GM13976 (cell line): ENCODE measurements around the gene RIPK3.

ENCODE experiments used
- DNase-seq: peaks from one replicate; pipeline ENCODE4 v3.0.0; 2012; ENCODE audit warnings: low spot score
- CTCF ChIP-seq: IDR thresholded peaks from 2 replicates; pipeline ENCODE4 v1.5.1; 2012; ENCODE audit warnings: borderline replicate concordance, mild to moderate bottlenecking; ENCODE audit not compliant: insufficient read depth; ENCODE audit errors: extremely low read depth, missing control alignments, control extremely low read depth
- in situ Hi-C: fragments of 300-500 bp; cut with MboI; formaldehyde crosslinking; loops from one replicate; pipeline ENCODE4 v1.12.0; 2022; ENCODE audit warnings: low sequenced_read_pairs, mixed read lengths, inconsistent platforms; ENCODE audit not compliant: unreplicated experiment

RIPK3 gene

GRCh38 chr14:24312736-24313507, 26.9 kb downstream of the RIPK3 start:
- DNase-seq: no peak
- TF ChIP-seq CTCF: no peak
- in situ Hi-C loops: no loop called here

GRCh38 chr14:24311837-24312615, 27.8 kb downstream of the RIPK3 start:
- DNase-seq: no peak
- TF ChIP-seq CTCF: no peak

GRCh38 chr14:24310646-24311604, 28.9 kb downstream of the RIPK3 start, which contains the start of gene LTB4R:
TSS of gene LTB4R (plus strand) at chr14:24311502. CDS start at chr14:24315652, 4,150 bp downstream.
- in situ Hi-C loops: no loop called here
- peak; percentile 76 for DNase-seq
- peak; percentile 51 for TF ChIP-seq CTCF

More at GRCh38 chr14:24311837-24312615, 27.8 kb downstream of the RIPK3 start:
- in situ Hi-C loops: no loop called here

- TF ChIP-seq CTCF: no peak
- in situ Hi-C loops: no loop called here
- no peak for DNase-seq
Measured at GRCh38 chr14:24310265-24310645, 29.5 kb downstream of the RIPK3 start.

DNA sequence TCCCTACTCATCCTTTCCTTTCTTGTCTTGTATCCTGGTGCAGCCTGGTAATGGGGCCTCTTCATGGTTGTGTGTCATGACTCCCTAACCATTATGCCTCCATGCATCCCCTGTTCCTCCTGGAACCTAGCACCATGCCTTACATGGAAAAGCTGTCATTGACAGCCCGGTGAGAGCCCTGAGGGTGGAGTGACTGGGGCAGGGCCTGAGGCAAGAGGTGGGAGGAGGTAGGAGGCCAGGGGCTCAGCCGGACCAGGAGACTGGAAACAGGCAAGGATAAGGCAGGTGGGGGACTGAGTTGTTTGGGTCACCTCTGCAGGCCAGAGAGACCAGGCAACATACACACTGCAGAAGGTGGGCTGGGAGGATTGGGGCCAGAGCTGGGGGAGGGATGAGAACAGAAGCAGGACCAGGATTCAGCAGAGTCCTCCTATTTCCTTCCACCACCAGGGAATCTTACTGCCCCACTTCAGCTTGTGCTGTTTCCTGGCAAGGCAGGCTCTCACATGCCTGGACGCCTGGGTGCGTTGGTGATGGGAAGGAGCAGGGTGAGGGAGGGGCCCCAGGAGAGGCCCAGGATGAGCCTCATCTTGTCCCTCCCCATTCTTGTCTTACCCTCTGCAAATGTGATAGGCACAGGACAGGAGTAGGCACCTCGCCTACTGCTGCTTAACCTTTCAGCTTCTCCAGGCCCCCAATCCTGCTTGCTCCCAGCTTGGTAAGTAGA, 30.1 kb downstream of the RIPK3 start, which contains the start of gene LTB4R2:
Gene LTB4R2 (plus strand): TSS at position 603 of the 727 bp plus-strand sequence. CDS start 525 bp downstream, outside the sequence.
- TF ChIP-seq CTCF: no peak
- no peak for DNase-seq
- in situ Hi-C loops: no loop called here
